Transverse colon (tissue), 4 donors: ENCODE results near the gene DDX17. TPM values are rescaled to one million over a fixed set of nuclear protein-coding genes. Genes with fewer than 3 reads are reported as not detected.

Source experiments
- DNase-seq: peaks from one replicate; pipeline ENCODE4 v3.0.0-alpha.2; 2019
- H3K27ac ChIP-seq, 4 donors: fragments of 200-600 bp; sonication (generic); 2 replicates each; pipeline ENCODE4 v1.5.1; 2016 to 2018; ENCODE audit warnings: inconsistent platforms in 4 of 4
- H3K27me3 ChIP-seq: fragments of 200-600 bp; sonication (generic); 2 replicates; pipeline ENCODE4 v1.5.1; 2017; ENCODE audit warnings: inconsistent platforms
- H3K36me3 ChIP-seq, 4 donors: fragments of 200-600 bp; sonication (generic); 2 replicates each; pipeline ENCODE4 v1.5.1; 2017 to 2019; ENCODE audit warnings: inconsistent platforms in 4 of 4
- H3K4me1 ChIP-seq, 4 donors: fragments of 200-600 bp; sonication (generic); 2 replicates each; pipeline ENCODE4 v1.5.1; 2017 to 2020; ENCODE audit warnings: inconsistent platforms in 4 of 4
- H3K4me3 ChIP-seq, 4 donors: fragments of 200-600 bp; sonication (generic); 1 replicate in 1 of 4; 2 replicates in 3 of 4; pipeline versions ENCODE4 v1.5.1 to v1.6.1; 2017 to 2019; ENCODE audit warnings: inconsistent platforms in 4 of 4
- H3K9me3 ChIP-seq, 2 donors: fragments of 200-600 bp; sonication (generic); 2 replicates each; pipeline ENCODE4 v1.5.1; 2017 to 2019; ENCODE audit warnings: inconsistent platforms in 2 of 2
- EP300 ChIP-seq: sonication (generic); formaldehyde crosslinking; IDR thresholded peaks from one replicate; pipeline ENCODE4 v1.6.1; 2017; ENCODE audit warnings: antibody characterized with exemption, low read depth
- POLR2A ChIP-seq: fragments of 450-650 bp; IDR thresholded peaks from one replicate; pipeline ENCODE4 v1.6.1; 2016; ENCODE audit warnings: antibody characterized with exemption, mild to moderate bottlenecking, moderate library complexity
- POLR2AphosphoS5 ChIP-seq, 3 donors: sonication (generic); formaldehyde crosslinking; IDR thresholded peaks; one replicate each; pipeline ENCODE4 v1.6.1; 2016; ENCODE audit warnings: antibody characterized with exemption in 3 of 3
- WGBS, 2 donors: methylation state at CpG; one replicate each; pipeline ENCODE4 v1.1.5; 2018; ENCODE audit warnings: low coverage in 1 of 2; 5-methylcytosine and 5-hydroxymethylcytosine counted together
- in situ Hi-C, 4 donors: fragments of 200-750 bp; cut with MboI; loops; one replicate each; pipeline versions ENCODE4 v1.15.0 to v1.15.1; 2017; ENCODE audit warnings: low sequenced_read_pairs in 3 of 4, low pct_ligation_motif_present in 1 of 4, low pct_unique_long_range_greater_than_20kb in 1 of 4
- intact Hi-C: fragments of 100-400 bp; cut with DNase I; formaldehyde crosslinking; loops from one replicate; pipeline ENCODE4 v1.15.1; 2023; ENCODE audit warnings: low total_unique reads
- total RNA-seq, 4 donors: library from RNA; depleted of rRNA; stranded (reverse); fragments of >200 nt; gene quantifications; one replicate each; pipeline ENCODE4 v1.1.0, GENCODE V29; 2016
- TF ChIP-seq, protein P1 (sequence below), 5 experiments: fragments of 200-600 bp in 3 of 5; fragments of 450-650 bp in 2 of 5; sonication (generic) in 3 of 5; IDR thresholded peaks; 1 replicate in 2 of 5; 2 replicates in 3 of 5; pipeline ENCODE4 v1.5.1; 2016 to 2017; ENCODE audit warnings: antibody characterized with exemption in 5 of 5, inconsistent platforms in 3 of 5, mild to moderate bottlenecking in 2 of 5, moderate library complexity in 1 of 5

Gene DDX17
- total RNA-seq, 4 donors from 2014 or later, result 506 to 1,034 (median 728) TPM

- WGBS, 2 donors, result 85 to 86% methylated on average over 4 to 6 of the region's 6 CpGs
- Histone ChIP-seq H3K9me3 (no peaks in the 10 kb centered on the region), H3K4me1 (peaks cover 9 to 18% (median 10%) of the 10 kb centered on the region in 4 donors), H3K27me3 (no peaks in the 10 kb centered on the region), H3K36me3 (peaks cover 0 to 96% (median 49%) of the 10 kb centered on the region in 4 donors), H3K4me3 (no peak overlapping the region), H3K27ac (no peak overlapping the region)
- intact Hi-C loops, result no loop called here
- no peak for DNase-seq
- in situ Hi-C loops, result no loop called here
- TF ChIP-seq EP300 (no peak), POLR2AphosphoS5 (IDR thresholded peaks at IDR 0.05) (peak in 2 of 3 donors; percentile 40 to 41), POLR2A (no peak)
- TF ChIP-seq, protein P1, sequence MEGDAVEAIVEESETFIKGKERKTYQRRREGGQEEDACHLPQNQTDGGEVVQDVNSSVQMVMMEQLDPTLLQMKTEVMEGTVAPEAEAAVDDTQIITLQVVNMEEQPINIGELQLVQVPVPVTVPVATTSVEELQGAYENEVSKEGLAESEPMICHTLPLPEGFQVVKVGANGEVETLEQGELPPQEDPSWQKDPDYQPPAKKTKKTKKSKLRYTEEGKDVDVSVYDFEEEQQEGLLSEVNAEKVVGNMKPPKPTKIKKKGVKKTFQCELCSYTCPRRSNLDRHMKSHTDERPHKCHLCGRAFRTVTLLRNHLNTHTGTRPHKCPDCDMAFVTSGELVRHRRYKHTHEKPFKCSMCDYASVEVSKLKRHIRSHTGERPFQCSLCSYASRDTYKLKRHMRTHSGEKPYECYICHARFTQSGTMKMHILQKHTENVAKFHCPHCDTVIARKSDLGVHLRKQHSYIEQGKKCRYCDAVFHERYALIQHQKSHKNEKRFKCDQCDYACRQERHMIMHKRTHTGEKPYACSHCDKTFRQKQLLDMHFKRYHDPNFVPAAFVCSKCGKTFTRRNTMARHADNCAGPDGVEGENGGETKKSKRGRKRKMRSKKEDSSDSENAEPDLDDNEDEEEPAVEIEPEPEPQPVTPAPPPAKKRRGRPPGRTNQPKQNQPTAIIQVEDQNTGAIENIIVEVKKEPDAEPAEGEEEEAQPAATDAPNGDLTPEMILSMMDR (IDR thresholded peaks at IDR 0.05), result no peak
Measured at GRCh38 chr22:38487946-38488345, 18.2 kb downstream of the DDX17 start.

GRCh38 chr22:38485783-38486182 is 20.3 kb downstream of the DDX17 start:
- in situ Hi-C loops, result no loop called here
- DNase-seq, result no peak
- intact Hi-C loops, result no loop called here
- Histone ChIP-seq H3K36me3 (peaks cover 0 to 90% (median 45%) of the 10 kb centered on the region in 4 donors), H3K27ac (no peak overlapping the region), H3K27me3 (no peaks in the 10 kb centered on the region), H3K9me3 (no peaks in the 10 kb centered on the region), H3K4me3 (no peak overlapping the region), H3K4me1 (peaks cover 3 to 6% (median 5%) of the 10 kb centered on the region in 4 donors)
- WGBS, 2 donors, result 69 to 84% methylated on average over 3 to 5 of the region's 5 CpGs
- no peak for TF ChIP-seq EP300
- no peak for TF ChIP-seq POLR2A
- TF ChIP-seq, protein P1 (IDR thresholded peaks at IDR 0.05), result no peak
- no peak for TF ChIP-seq POLR2AphosphoS5 (IDR thresholded peaks at IDR 0.05)

DNA sequence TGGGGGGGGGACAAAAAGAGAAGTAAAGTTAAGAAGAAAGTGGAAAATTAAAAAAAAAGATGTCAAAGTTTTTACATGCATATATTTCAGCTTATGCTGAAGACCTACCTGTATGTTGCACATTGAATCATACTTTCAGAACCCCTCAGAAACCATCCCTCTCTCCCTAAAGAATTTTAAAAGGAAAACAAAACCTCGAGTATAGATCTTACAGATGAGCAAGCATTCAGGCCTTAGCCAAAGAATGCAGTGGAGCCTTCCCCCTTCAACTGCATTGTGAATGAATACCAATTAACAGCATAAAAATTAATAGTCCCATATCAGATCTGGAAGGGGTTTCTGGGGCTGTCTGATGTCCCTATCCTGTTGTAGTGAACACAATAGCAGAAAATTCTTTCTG is 21.9 kb downstream of the DDX17 start:
- Histone ChIP-seq H3K9me3 (no peaks in the 10 kb centered on the region), H3K4me3 (no peak overlapping the region), H3K36me3 (peaks cover 0 to 77% (median 38%) of the 10 kb centered on the region in 4 donors), H3K4me1 (no peaks in the 10 kb centered on the region), H3K27me3 (no peaks in the 10 kb centered on the region), H3K27ac (no peak overlapping the region)
- no peak for DNase-seq
- intact Hi-C loops, result no loop called here
- 25 to 78% methylated on average over 1 of the region's 1 CpG for WGBS, 2 donors
- in situ Hi-C loops, result no loop called here
- TF ChIP-seq POLR2A, result no peak

- WGBS, 2 donors, result 93 to 94% methylated on average over 6 of the region's 6 CpGs
- Histone ChIP-seq H3K36me3 (peaks cover 0 to 62% (median 29%) of the 10 kb centered on the region in 4 donors), H3K4me3 (no peak overlapping the region), H3K27ac (no peak overlapping the region), H3K4me1 (no peaks in the 10 kb centered on the region), H3K9me3 (no peaks in the 10 kb centered on the region), H3K27me3 (no peaks in the 10 kb centered on the region)
- in situ Hi-C loops, result no loop called here
- TF ChIP-seq, protein P1 (IDR thresholded peaks at IDR 0.05), result no peak
- TF ChIP-seq POLR2AphosphoS5 (IDR thresholded peaks at IDR 0.05), result peak in 1 of 3 donors; percentile 33
- intact Hi-C loops, result no loop called here
- no peak for DNase-seq
Measured at GRCh38 chr22:38482662-38483308, 23.3 kb downstream of the DDX17 start.

DNA sequence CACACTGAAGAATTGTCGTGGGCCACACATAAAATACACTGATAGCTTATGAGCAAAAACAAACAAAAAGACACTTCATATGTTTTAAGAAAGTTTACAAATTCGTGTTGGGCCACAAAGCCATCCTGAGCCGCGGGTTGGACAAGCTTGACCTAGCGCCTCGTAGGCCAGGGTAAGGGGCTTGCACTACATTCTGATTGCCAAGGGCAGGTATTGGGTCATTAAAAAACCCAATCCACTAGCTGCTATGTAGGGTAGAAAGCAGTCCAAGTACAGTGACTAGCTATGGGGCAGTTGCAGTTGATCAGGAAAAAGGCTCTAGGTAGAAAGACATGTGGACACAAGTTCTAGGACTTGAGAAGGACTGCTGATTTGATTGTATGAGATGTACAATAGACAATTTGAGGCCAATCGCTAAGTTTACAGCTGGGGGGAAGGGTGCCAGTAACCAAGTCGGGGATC is 24.2 kb downstream of the DDX17 start:
- Histone ChIP-seq H3K27ac (no peak overlapping the region), H3K27me3 (no peaks in the 10 kb centered on the region), H3K4me3 (no peak overlapping the region), H3K36me3 (peaks cover 0 to 54% (median 25%) of the 10 kb centered on the region in 4 donors), H3K9me3 (no peaks in the 10 kb centered on the region), H3K4me1 (no peaks in the 10 kb centered on the region)
- in situ Hi-C loops (no loop called here), intact Hi-C loops (no loop called here)
- 83 to 88% methylated on average over 5 to 8 of the region's 8 CpGs for WGBS, 2 donors
- TF ChIP-seq POLR2AphosphoS5 (IDR thresholded peaks at IDR 0.05), result peak in 1 of 3 donors; percentile 28
- no peak for TF ChIP-seq POLR2A
- no peak for DNase-seq
